ENCODE results near the gene LYPD3.
"Not testable (repeated sequence)": the region's sequence is repeated elsewhere in the genome, so short reads cannot be mapped to it uniquely, and the experiment has no call there.

LYPD3 gene

DNA sequence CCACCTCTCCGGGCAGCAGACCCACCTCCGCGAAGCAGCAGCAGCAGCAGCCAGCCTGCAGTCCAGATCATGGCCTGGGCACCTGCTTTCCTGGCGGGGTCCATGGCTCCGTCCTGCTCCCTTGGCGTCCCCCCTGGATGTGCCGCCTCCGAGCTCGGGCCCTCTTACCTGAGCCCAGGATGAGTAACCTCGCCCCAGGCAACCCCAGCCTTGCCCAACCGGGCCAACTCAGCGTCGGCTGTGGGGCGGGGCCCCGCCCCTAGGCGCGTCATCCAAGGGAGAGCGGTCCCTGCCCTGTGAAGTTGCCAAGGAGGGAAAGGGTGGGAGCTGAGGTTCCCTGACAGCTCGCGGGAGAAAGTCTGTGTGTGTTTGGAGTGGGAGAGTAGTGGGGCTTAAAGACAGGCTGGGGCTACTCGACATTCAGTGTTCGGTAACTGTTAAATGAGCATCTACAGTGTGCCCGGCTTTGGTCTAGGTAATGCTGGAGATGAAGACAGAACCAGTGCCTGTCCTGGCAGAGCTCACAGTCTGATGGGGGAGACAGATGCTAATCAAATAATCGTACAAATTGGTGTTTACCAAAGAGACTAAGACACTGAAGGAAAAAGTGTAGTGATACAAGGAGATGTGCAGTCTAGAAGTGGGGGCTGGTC, at the start of gene LYPD3:
TSS of gene LYPD3 (minus strand) at position 141 of the 653 bp plus-strand sequence. CDS start at position 104, 37 bp downstream.
- FAIRE-seq: no peak

DNA sequence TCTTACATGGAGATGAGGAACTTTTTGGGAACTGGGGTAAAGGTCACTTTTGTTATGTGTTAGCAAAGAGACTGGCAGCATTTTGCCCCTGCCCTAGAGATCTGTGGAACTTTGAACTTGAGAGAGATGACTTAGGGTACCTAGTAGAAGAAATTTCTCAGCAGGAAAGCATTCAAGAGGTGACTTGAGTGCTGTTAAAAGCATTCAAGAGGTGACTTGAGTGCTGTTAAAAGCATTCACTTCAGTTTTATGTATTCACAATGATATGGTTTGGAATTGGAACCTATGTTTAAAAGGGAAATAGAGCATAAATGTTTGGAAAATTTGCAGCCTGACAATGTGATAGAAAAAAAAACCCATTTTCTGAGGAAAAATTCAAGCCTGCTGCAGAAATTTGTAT, 47.0 kb upstream of the LYPD3 start:
- not testable (repeated sequence) for FAIRE-seq

DNA sequence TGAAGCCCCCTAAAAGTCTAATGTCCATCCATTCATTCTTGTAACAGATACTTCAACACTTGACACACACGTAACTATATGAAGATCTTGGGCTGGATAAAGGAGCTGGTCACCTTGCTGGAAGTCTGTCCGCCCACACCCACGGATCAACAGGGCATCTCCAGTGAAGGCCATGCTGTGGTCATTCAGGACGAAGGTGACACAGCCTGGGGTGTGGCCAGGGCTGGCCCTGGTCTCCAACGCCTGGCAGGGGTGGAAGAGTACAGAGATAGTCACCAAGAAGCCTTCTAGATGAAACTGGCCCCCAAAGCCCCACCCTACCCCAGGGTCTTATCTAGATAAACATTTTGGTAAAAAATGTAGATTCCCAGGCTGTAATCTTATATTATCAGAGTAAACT, 45.9 kb upstream of the LYPD3 start:
- no peak for FAIRE-seq

DNA sequence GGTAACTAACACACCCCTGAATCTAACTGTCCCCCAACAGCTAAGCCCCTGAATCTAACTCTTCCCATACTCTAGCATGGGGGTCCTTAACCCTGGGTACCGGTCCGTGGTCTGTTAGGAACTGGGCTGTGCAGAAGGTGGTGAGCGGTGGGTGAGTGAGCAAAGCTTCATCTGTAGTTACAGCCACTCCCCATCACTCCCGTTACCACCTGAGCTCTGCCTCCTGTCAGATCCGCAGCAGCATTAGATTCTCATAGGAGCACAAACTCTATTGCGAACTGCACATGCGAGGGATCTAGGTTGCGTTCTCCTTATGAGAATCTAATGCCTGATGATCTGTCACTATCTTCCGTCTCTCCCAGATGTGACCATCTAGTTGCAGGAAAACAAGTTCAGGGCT, 45.3 kb upstream of the LYPD3 start:
- FAIRE-seq: no peak

DNA sequence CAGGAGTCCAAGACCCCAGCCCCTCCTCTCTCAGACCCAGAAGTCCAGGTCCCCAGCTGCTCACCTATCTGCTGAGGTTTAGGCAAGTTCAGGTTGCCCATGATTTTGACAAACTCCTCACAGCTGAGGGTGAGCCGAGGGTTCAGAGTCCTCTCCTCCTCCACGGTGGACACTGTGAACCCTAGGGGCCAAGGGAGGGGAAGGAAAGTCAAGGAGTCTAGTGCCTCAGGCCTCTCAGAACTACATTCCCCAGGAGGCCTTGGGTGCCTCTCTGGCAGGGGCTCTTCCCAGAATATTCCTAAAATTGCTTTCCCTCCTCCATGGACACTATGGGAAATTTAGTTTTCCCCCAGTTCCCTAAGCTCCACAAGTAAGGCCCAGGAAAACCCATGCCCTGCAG, 42.5 kb upstream of the LYPD3 start:
- no peak for FAIRE-seq

DNA sequence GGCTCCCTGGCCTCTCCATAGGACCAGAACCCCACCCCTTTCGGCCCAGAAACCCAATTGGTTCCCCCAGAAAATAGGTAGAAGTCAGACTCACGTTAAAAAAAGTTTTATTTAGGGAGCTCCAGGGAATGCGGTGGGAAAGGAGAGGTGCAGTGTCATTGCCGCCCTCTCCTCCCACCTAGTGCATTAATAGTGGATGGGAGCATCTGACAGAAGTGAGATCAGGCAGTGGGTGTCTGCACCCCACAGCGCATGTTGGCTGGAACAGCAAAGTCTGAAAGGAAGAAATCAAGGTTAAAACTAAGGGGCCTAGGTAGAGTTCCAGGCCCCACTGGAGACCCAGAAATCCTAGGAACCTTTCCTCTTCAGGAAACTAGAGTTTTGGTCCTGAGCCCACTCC, 41.2 kb upstream of the LYPD3 start:
- no peak for FAIRE-seq

DNA sequence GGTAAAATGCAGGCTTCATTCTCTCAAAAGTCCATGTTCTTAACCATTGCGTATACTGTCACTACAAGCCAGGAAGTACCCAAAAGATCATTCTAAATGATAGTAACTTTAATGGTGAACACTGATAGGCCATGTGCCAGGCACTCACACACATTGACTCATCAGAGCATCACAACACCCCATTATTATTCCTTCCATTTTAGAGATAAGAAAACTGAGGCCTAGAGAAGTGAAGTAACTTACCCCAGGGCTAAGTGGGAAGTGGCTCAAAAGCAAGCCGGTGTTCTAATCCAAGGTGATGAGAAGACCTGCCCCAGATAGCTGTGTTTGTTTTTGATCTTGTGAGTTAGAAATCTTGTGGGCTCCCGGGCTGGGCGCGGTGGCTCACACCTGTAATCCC, 40.5 kb upstream of the LYPD3 start:
- FAIRE-seq: no peak

DNA sequence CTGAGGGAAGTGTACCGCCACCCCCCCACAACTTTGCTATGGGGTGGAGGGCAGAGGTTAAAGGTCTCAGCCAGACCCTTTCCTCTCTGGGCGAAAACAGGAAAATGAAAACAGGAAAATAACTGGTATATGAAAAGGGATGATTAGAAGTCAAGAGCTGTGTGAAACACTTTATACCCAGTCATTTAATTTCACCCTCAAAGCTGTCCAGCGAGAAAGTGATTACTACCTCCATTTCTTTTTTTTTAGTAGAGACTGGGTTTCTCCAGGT, 39.7 kb upstream of the LYPD3 start:
- no peak for FAIRE-seq

DNA sequence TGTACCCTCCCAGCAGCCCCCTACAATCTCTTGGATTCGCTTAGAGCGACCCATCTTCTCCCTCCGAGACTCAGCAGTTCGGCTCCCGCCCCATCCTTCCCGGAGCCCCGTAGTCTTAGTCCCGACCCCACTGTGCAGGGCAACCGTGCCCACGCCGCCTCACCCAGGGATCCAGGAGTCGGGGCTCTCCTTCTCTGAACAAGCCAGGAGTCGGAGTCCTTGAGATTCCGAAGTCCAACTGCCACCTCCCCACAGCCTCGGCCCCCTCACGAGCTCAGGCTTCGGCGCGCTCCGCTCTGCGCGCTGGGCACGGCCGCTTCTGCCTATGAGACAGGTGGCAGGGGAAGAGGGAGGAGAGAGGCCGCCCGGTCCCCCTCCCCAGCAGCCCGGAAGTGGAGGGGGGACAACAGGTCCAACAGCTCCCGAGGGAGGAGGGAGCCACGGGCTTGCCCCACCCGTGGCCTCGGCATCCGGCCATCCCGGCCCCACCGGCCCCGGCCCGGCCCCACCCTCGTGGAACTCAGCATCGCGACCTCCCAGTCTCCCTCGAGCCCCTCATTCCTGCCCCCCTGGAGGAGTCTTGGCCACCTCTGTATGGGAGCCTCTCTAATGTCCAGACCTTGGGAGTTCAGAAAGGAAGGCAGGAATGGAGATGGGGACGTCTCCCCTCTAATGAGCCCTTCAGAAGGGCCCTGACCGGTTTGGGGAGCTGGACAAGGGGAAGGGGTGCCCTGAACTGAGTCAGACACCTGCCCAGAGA, 39.2 kb upstream of the LYPD3 start, which contains the start of gene PHLDB3:
TSS of gene PHLDB3 (minus strand) at position 321 of the 760 bp plus-strand sequence. CDS start 628 bp downstream, outside the sequence.
- no peak for FAIRE-seq

DNA sequence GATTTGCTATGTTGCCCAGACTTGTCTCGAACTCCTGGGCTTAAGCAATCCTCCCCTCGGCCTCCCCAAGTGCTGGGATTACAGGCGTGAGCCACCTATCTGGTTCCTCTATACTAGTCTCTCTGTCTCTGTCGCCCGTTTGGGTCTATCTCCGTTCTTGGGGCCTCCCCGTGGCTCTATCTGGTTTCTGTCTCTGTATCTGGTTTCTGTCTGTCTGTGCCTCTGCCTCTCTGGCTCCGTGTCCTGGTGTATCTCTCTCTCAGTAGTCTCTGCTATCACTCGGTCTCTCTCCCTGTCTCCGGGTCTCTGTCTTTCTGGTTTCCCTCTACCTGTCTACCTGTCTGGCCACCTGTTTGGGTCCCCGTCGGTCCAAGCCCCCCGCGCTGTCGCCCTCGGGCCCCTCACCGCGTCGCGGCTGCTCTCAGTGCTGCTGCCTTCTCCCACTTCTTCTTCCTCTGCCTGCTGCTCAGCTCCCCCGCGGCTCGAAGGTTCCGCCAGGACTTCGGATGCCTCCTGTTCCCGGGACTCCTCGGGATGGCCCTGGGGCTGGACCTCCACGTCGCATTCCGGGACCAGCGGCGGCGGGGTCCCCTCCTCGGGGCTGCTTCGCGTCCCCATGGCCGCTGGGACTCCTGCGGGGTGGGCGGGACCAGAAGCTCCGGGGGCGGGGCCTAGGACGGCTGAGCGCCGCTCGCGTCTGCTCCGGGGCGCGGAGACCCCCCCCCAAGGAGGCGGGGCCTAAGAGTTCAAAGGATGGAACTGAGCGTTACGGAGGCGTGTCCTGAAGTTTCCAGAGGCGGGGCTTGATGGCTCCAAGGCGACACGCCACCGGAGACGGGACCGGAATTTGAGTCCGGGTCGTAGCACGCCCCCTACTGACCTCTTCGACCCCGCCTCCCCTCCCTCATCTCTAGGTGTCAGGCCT, 38.4 kb upstream of the LYPD3 start:
- peak; percentile 62 for FAIRE-seq

DNA sequence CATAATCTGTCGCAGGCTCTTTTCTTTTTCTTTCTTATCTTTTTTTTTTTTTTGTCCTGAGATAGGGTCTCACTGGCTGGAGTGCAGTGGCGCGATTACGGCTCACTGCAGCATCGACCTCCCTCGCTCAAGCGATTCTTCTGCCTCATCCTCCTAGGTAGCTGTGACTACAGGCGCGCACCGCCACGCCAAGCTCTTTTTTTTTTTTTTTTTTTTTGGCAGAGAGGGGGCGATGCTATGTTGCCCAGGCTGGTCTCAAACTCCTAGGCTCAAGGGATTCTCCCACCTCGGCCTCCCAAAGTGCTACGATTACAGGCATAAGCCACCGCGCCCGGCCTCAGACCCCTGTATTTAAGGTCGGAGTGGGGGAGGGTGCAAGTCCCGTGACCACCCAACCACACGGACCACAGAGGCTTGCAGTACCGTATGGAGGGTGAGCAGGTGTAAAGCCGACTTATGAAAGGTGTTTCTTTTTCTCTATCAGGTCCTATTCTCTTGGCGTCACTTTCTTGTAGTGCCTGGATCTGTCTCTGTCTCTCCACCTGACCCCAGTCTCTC, 37.1 kb upstream of the LYPD3 start:
- FAIRE-seq: no peak

DNA sequence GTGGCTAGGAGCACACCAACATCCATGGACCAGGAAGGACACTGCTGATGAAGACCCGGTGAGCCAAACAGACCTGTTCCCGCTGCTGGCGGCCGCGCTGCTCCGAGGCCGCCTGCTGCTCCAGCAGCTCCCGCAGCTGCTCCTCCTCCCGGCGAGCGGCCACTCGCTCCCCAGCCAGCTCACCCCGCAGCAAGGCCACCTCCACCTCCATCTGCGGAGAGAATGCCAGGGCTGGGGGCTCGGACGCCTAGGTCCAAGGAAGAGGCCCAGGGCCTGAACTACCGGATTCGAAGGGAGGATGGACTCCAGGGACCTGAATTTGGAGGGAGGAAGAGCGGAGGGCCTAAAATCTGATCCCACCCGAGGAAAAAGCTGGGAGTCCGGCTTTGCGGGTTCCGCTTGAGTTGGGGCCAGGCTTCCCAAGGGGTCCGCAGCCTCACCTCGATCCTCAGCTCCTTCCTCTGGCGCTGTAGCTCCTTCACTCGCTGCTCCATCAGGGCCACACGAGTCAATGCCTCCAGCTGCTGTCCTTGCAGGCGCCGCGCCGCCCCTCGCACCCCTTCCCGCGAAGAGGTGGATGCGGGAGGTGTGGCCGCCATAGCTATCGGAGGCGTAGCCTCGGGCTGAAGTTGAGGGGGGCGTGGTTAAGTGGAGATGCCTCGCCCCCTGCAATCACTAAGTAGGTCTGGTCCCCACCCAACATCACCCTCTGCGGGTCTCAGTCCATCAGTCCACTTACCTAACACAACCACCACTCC, 36.4 kb upstream of the LYPD3 start:
- FAIRE-seq: no peak

DNA sequence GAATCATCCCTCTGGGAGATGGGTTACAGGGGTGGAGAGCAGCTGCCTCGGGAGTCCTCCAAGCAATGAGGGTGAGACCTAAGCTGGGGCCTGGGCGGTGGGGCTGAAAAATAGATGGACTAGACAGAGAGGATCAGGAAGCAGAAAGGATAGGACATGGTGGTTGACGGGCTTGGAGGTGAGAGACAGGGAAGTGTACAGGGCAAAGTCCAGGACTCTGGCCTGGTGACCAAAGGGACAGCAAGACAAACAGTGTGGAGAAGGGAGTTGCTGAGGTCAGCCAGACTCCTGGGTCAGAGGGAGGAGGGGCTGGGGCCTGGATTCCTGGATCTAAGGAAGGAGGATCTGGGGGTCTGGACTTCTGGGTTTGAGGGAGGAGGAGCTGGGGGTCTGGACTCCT, 33.6 kb upstream of the LYPD3 start:
- FAIRE-seq: no peak

DNA sequence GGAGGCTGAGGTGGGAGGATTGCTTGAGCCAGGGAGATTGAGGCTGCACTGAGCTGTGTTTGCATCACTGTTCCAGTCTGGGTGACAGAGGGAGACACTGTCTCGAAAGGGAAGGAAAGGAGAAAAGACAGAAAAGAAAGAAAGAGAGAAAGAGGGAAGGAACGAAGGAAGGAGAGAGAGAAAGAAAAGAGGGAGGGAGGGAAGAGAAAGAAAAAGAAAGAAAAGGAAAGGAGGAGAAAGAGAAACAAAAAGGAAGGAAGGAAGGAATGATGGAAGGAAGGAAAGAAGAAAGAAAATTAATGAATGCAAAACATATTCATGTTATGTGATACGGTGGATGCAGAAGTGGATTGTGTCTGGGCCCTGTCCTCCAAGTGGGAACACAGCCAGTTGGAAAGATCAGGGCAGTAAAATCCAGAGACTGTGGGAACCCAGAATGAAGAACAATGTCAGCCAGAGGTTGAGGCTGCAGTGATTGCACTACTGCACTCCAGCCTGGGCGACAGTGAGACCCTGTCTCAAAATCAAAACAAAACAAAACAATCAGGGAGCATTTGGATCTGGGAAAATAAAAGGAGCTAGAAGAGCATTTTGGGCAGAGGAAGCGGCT, 32.9 kb upstream of the LYPD3 start:
- FAIRE-seq: no peak

DNA sequence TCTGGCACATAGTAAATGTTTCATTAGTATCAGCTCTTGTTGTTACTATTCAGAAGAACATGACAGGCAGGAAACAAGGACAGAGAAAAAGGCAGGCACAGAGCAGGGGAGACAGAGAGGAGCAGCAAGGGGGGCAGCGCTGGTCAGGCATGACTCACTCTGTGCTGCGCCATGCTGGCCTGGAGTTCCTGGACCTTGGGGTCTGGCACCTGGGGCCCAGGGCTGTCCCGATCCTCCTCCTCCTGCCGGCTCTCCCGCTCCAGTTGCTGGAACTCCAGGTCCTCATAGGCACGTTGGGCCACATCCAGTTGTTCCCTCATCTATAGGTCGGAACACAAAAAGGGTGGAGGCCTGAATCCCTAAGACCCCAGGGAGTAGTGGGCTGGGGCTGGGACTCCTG, 31.6 kb upstream of the LYPD3 start:
- FAIRE-seq: no peak

DNA sequence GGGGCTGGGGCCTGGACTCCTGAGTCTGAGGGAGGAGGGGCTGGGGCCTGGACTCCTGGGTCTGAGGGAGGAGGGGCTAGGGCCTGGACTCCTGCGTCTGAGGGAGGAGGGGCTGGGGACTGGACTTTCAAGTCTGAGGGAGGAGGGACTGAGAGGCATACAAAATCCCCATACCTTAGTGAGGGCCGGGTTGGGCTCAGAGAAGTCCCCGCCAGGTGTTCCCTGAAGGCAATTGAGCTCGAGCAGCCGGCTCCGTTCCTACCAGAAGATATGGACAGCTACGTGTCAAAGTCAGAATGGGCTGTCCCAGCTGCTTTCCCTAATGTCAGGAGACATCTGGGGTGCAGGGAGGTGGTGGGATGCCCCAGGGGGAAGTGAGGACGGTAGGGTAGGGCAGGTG, 29.7 kb upstream of the LYPD3 start:
- FAIRE-seq: no peak

DNA sequence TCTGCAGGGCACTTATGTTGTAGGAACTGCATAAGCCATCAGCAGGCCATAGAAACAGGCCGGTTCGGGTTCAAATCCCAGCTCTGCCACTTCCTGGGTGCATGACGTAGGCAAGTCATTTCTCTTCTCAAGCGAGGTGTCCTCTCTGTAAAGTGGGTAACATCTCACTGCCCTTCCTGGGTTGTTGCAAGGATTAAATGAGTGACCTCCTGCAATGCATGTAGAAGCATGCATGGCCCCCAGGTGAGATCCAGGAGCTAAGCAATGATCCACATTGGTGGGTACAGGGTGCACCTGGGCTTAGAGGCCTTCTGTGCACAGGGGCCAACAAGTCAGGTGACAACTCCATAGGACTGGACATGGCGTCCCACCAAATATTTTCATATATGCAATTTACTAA, 25.4 kb upstream of the LYPD3 start:
- no peak for FAIRE-seq

DNA sequence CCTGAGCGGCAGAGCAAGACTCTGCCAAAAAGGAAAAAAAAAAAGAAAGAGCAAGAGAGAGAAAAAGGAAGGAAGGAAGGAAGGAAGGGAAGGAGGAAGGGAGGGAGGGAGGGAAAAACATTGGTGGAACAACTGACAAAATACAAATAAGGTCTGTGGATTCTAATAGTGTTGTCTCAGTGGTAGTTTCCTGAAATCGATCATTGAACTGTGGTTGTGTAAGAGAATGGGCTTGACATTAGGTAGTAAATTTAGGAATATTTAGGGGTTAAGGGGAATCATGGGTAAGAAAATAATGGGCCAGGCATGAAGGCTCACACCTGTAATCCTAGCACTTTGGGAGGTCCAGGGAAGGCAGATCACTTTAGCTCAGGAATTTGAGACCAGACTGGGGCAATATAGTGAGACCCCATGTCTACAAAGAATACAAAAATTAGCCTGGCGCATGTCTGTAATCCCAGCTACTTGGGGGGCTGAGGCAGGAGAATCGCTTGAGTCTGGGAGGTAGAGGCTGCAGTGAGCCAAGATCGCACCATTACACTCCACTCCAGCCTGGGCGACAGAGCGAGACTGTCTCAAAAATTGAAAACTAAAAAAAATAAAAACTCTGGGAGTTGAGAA, 24.7 kb upstream of the LYPD3 start:
- no peak for FAIRE-seq

DNA sequence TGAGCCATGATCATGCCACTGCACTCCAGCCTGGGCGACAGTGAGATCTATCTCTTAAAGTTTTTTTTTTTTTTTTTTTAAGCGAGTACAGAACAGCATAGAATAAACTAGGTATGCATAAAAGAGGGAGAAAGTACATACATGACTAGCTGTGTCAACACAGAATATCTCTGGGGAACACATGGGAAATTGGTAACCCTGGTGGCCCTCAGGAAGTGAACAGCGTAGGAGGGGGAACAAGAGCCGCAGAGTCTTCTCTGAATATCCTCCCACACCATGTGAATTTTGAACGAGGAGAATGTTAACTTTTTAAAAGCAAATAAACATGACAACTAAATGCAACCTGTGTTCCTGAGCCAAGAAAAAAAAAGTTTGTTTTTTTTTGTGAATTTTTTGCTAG, 23.9 kb upstream of the LYPD3 start:
- FAIRE-seq: no peak

DNA sequence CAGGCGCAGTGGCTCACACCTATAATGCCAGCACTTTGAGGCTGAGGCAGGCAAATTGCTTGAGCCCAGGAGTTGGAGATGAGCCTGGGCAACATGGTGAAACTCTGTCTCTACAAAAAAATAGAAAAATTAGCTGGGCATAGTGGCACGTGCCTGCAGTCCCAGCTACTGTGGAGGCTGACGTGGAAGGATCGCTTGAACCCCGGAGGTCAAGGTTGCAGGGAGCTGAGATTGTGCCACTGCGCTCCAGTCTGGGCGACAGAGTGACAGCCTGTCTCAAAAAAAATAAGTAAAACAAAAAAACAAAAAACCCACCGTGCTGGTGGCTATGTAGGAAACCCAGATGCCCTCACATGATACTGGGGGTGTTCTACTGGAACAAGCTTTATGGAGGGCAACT, 22.8 kb upstream of the LYPD3 start:
- FAIRE-seq: no peak

DNA sequence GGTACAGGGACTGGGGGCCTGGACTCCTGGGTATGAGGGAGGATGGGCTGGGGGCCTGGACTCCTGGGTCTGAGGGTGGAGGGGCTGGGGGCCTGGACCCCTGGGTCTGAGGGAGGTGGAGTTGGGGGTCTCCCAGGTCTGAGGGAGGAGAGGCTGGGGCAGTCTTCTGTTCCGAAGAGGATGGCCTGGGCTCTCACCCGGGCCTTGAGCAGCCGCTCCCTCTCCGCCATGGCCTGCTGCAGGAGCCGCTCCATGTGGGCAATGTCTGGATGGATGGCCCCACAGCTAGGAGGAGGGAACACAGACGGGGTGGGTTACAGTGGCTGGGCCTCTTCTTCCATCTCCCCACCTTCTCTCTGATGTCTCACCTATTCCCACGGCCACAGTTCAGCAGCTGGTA, 21.0 kb upstream of the LYPD3 start:
- no peak for FAIRE-seq

DNA sequence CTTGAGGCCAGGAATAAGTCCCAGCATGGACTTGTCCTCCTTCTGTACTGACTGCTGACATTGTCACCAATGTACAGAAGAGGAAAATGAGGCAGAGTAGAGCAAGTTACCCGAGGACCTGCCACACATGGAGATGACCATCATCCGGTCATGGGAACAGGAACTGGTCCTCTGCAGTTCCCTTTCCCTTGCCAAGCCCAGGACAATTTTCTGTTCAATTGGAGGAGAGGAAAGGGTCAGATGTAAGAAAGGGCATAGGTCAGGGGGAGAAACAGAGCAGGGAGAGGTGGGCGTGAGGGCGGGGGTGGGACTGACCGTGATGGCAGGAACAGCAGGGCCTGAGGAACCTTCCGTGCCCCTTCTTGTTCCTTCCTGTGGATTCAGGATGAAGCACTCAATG, 20.5 kb upstream of the LYPD3 start:
- no peak for FAIRE-seq
